Retinal pigment epithelial cell (primary cell): ENCODE measurements around the gene SARS1.

ENCODE experiments used
- DNase-seq: peaks from one replicate; pipeline ENCODE4 v3.0.0-alpha.2; 2010; ENCODE audit warnings: low read depth
- H3K4me3 ChIP-seq: 2 replicates; pipeline ENCODE4 v1.5.1; 2011; ENCODE audit warnings: mild to moderate bottlenecking, low read length, control low read depth, moderate library complexity
- TF ChIP-seq, protein P1 (sequence below): conservative IDR thresholded peaks from 2 replicates; pipeline ENCODE4 v1.5.1; 2011; ENCODE audit warnings: low read depth, low read length, control low read depth, inconsistent platforms

SARS1 gene

DNA sequence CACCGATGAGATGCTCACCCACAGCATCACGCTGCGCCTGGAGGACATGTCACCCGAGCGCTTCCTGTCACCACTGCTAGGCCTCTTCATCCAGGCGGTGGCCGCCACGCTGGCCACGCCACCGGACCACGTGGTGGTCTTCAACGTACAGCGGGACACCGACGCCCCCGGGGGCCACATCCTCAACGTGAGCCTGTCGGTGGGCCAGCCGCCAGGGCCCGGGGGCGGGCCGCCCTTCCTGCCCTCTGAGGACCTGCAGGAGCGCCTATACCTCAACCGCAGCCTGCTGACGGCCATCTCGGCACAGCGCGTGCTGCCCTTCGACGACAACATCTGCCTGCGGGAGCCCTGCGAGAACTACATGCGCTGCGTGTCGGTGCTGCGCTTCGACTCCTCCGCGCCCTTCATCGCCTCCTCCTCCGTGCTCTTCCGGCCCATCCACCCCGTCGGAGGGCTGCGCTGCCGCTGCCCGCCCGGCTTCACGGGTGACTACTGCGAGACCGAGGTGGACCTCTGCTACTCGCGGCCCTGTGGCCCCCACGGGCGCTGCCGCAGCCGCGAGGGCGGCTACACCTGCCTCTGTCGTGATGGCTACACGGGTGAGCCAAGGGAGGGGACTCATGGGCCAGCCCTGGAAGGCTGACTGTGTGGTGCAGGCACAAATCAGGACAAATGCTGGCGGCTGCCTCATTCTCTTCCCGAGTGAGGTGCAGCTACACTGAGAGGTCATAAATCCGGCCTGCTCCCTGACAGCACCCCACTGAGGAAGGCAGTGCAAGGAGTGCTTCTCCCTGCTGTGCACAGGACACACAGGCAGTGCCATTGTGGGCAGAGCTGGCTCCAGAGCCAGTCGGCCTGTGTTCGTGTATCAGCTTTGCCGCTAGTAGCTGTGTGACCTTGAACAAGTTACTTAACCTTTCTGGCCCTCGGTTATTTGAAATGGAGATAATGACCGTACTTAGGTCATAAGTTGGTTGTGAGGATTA is 45.1 kb downstream of the SARS1 start:
- TF ChIP-seq, protein P1, sequence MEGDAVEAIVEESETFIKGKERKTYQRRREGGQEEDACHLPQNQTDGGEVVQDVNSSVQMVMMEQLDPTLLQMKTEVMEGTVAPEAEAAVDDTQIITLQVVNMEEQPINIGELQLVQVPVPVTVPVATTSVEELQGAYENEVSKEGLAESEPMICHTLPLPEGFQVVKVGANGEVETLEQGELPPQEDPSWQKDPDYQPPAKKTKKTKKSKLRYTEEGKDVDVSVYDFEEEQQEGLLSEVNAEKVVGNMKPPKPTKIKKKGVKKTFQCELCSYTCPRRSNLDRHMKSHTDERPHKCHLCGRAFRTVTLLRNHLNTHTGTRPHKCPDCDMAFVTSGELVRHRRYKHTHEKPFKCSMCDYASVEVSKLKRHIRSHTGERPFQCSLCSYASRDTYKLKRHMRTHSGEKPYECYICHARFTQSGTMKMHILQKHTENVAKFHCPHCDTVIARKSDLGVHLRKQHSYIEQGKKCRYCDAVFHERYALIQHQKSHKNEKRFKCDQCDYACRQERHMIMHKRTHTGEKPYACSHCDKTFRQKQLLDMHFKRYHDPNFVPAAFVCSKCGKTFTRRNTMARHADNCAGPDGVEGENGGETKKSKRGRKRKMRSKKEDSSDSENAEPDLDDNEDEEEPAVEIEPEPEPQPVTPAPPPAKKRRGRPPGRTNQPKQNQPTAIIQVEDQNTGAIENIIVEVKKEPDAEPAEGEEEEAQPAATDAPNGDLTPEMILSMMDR: no peak
- H3K4me3 ChIP-seq: no peak overlapping the region
- DNase-seq: no peak

DNA sequence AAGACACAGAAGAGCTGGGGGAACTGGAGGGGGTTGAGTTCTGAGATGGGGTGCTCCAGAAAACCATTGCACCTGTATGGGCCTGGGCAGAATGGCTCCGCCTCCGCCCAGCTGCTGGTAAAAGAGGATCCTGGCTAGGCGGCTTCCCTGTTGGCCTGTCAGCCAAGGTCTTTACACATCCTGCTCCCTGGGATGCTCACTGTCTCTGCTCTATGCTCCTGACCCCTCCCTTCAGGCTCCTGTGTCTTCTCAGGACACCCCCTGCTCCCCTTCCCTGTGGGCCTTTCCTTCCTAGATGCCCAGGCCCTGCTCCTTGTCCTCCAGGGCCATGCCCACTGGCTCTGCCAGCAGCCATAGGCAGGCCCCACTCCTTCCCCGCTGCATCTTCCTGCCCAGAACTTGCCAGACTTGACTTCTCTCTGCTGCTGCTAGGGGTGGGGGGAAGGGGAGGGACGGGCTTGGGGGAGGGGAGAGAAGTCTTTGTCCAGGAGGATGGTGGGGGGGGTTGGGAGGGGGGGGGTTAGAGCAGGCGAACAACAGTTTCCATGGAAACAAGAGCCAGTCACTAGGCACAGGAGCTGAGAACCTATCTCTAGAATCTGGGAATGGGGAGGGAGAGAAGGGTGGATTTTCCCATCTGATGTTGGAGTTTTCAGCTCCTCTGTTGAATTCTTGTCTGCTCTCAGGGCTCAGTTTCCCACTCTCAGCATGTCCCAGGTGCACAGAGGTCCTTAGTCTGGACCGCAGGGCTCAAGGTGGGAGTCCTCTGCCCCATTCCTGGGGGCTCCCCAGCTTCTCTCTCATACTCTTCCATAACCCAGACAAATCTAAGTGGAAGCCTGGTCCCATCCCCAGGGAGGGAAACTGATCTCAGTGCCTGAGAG is 46.2 kb downstream of the SARS1 start:
- no peak overlapping the region for H3K4me3 ChIP-seq
- TF ChIP-seq, protein P1: no peak
- no peak for DNase-seq

DNA sequence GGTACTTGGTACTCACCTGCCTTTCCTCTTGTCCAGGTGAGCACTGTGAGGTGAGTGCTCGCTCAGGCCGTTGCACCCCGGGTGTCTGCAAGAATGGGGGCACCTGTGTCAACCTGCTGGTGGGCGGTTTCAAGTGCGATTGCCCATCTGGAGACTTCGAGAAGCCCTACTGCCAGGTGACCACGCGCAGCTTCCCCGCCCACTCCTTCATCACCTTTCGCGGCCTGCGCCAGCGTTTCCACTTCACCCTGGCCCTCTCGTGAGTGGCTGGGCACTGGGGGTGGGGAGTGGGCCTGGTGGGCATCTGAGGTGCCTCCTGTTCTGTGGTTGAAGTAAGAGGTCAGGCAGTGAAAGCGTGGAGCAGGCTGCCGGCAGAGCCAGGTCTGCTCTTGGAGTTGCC is 47.3 kb downstream of the SARS1 start:
- no peak for DNase-seq
- no peak overlapping the region for H3K4me3 ChIP-seq
- TF ChIP-seq, protein P1: no peak

DNA sequence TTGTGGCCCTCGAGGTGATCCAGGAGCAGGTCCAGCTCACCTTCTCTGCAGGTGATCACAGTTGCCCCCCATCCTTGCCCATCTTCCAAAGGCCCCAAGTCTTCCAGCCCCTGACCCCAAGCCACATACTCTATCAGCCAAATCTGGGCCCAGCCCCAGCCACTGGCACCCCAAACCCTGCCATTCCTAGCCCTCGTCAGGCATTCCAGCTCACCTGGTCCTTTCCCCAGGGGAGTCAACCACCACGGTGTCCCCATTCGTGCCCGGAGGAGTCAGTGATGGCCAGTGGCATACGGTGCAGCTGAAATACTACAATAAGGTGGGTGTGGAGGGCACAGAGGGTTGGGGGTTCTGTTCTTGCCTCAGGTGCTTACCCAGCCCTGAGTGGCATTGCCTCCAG is 47.9 kb downstream of the SARS1 start:
- TF ChIP-seq, protein P1: no peak
- H3K4me3 ChIP-seq: no peak overlapping the region
- DNase-seq: no peak

DNA sequence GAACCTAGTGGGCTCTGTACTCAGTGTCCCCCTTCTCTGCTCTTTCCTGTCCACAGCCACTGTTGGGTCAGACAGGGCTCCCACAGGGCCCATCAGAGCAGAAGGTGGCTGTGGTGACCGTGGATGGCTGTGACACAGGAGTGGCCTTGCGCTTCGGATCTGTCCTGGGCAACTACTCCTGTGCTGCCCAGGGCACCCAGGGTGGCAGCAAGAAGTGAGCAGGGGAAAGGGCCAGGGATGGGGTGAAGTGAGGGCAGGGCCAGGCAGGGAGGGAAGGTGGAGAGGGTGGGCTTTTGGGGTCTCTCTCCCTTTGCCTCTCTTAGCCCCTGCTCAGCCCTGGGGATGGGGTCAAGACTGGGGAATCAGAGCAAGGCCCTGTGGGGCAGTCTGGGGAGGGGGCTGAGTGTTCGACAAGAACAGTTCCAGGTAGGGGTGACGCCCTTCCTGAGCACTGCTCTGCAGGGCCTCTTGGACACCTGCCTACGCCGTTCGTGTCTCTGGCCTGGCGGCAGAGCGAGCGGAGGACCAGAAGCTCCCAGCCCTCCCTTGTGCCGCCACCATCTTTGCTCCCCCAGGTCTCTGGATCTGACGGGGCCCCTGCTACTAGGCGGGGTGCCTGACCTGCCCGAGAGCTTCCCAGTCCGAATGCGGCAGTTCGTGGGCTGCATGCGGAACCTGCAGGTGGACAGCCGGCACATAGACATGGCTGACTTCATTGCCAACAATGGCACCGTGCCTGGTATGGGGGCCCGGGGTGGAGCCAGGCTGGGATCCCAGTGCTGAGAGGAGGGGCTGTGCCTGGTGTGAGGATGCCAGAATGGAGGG is 48.7 kb downstream of the SARS1 start:
- TF ChIP-seq, protein P1: no peak
- no peak for DNase-seq
- H3K4me3 ChIP-seq: no peak overlapping the region

DNA sequence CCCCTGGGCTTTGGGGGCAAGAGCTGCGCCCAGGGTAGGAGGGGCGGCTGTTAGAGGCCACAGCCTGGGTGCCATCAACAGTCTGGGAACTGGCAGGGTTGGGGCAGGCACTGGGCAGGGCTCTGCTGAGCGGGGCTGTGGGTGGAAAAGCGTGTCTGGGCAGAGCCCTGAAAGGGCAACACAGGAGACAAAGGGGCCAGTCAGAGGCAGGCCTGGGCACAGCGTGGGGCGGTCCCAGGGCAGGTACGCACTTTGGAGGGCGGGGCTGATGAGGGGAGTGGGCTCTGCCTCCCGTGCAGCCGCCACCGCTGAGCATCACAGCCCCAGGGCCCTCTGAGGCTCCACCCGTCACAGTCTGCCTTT is 49.5 kb downstream of the SARS1 start:
- no peak overlapping the region for H3K4me3 ChIP-seq
- no peak for DNase-seq
- TF ChIP-seq, protein P1: no peak
